ENCODE measurements around the gene APOC3. TPM values are rescaled to one million over a fixed set of nuclear protein-coding genes. Genes with fewer than 3 reads are reported as not detected.

The APOC3 gene
- total RNA-seq, 1 experiment from 2014 or later, result not detected

DNA sequence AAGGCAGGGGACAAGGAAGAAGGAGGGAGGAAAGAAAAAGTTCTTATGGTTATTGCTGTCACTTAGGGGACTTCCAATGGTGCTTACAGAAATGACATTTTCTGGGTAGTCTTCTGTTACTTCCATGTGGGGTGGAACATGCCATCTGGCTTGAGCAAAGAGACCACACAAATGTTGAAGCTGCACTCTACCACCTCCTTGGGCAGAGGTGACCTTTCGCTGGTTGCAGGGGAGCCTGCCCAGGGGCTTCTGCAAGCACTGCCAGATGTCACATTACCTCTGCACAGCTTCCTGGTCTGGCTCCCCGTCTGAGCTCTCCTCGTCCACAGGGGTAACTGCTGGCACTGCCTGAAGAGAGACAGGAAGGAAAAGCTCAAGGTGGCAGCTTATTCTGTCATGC, 40.3 kb downstream of the APOC3 start:
- no peaks in the 10 kb centered on the region for H3K4me1 ChIP-seq (ENCODE audit: insufficient read depth, low read length)
- H3K4me2 ChIP-seq (ENCODE audit: insufficient read depth, insufficient read length, low read length), result no peak overlapping the region
- no peak overlapping the region for H3K4ac ChIP-seq (ENCODE audit: low read depth, low read length)
- no peak overlapping the region for H2BK12ac ChIP-seq (ENCODE audit: insufficient read length, low read depth, low read length)
- H3K23me2 ChIP-seq (ENCODE audit: insufficient read length, low read depth, low read length, poor library complexity, severe bottlenecking), result no peaks in the 10 kb centered on the region
- H3K23ac ChIP-seq (ENCODE audit: insufficient read length, low read depth, low read length), result no peak overlapping the region
- H3K14ac ChIP-seq (ENCODE audit: insufficient read depth, low read length), result no peak overlapping the region
- peaks cover 2% of the 10 kb centered on the region for H4K20me1 ChIP-seq (ENCODE audit: control insufficient read depth, insufficient read depth, insufficient read length)
- H3K27ac Mint-ChIP-seq, result no peak overlapping the region
- no peaks in the 10 kb centered on the region for H3K27me3 Mint-ChIP-seq (ENCODE audit: low read depth)
- no peaks in the 10 kb centered on the region for H3K27me3 ChIP-seq (ENCODE audit: insufficient read depth, low read length)
- H3K4me3 Mint-ChIP-seq, result no peak overlapping the region
- no peaks in the 10 kb centered on the region for H3K79me2 ChIP-seq (ENCODE audit: insufficient read depth, low read length)
- no peak overlapping the region for H2BK120ac ChIP-seq (ENCODE audit: low read depth, low read length, poor library complexity, severe bottlenecking)
- H2BK20ac ChIP-seq (ENCODE audit: low read depth, low read length, poor library complexity, severe bottlenecking), result no peak overlapping the region
- H4K5ac ChIP-seq (ENCODE audit: insufficient read length, low read depth, low read length), result no peak overlapping the region
- WGBS (ENCODE audit: extremely low coverage, insufficient read length, low lambda C conversion rate), result no CpG with 5 or more reads among the region's 3 CpGs
- no peaks in the 10 kb centered on the region for H3K9me3 Mint-ChIP-seq
- no peaks in the 10 kb centered on the region for H3K9me3 ChIP-seq (ENCODE audit: control insufficient read depth, low read depth, low read length)
- no peaks in the 10 kb centered on the region for H3K4me1 Mint-ChIP-seq
- H2BK15ac ChIP-seq (ENCODE audit: low read depth, low read length), result no peak overlapping the region
- H2AFZ ChIP-seq (ENCODE audit: low read length), result no peak overlapping the region
- TF ChIP-seq, protein P1, sequence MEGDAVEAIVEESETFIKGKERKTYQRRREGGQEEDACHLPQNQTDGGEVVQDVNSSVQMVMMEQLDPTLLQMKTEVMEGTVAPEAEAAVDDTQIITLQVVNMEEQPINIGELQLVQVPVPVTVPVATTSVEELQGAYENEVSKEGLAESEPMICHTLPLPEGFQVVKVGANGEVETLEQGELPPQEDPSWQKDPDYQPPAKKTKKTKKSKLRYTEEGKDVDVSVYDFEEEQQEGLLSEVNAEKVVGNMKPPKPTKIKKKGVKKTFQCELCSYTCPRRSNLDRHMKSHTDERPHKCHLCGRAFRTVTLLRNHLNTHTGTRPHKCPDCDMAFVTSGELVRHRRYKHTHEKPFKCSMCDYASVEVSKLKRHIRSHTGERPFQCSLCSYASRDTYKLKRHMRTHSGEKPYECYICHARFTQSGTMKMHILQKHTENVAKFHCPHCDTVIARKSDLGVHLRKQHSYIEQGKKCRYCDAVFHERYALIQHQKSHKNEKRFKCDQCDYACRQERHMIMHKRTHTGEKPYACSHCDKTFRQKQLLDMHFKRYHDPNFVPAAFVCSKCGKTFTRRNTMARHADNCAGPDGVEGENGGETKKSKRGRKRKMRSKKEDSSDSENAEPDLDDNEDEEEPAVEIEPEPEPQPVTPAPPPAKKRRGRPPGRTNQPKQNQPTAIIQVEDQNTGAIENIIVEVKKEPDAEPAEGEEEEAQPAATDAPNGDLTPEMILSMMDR (conservative IDR thresholded peaks at IDR 0.05), result no peak
- no peak overlapping the region for H2BK5ac ChIP-seq (ENCODE audit: insufficient read length, low read length)
- H4K91ac ChIP-seq (ENCODE audit: insufficient read length, low read depth, low read length), result no peak overlapping the region
- H3K79me1 ChIP-seq (ENCODE audit: insufficient read depth, low read depth, low read length, poor library complexity, severe bottlenecking), result no peaks in the 10 kb centered on the region
- H3K9ac ChIP-seq (ENCODE audit: extremely low read depth, insufficient read length, low read length), result no peak overlapping the region
- no peak overlapping the region for H2AK5ac ChIP-seq (ENCODE audit: insufficient read length, low read length)
- H3T11ph ChIP-seq (ENCODE audit: low read length), result no peak overlapping the region
- H3K36me3 Mint-ChIP-seq (ENCODE audit: insufficient read depth in 1 of 3, low read depth in 3 of 3), result peaks cover 17 to 74% (median 67%) of the 10 kb centered on the region in 3 experiments; a peak in 6 of 7 replicates
- H4K8ac ChIP-seq (replicated peaks; ENCODE audit: insufficient read length, low read depth, low read length), result no peak overlapping the region
- DNase-seq, result no peak
- H3K56ac ChIP-seq (ENCODE audit: insufficient read length, low read depth, low read length), result no peak overlapping the region
- no peak overlapping the region for H3K18ac ChIP-seq (ENCODE audit: insufficient read length, low read depth, low read length)
- no peak overlapping the region for H3K27ac ChIP-seq (ENCODE audit: insufficient read length, low read depth, low read length)
